Activated B cell treated with CpG ODN at 0.5 μM for 24 hours (primary cell): ENCODE data around the gene CAMTA1. TPM values are rescaled to one million over a fixed set of nuclear protein-coding genes. Genes with fewer than 3 reads are reported as not detected.

Experiments
- ATAC-seq: fragments of 200-7000 bp; cut with Tn5 transposase; one replicate; pipeline ENCODE4 v1.10.0; 2021; ENCODE audit warnings: low read depth, mild to moderate bottlenecking, moderate library complexity
- CTCF ChIA-PET: fragments of 350-600 bp; sonication (Branson Sonifier 250); formaldehyde crosslinking; loops from one replicate; lab custom pipeline; 2021; ENCODE audit warnings: antibody characterized with exemption; lab: Charles Lee
- POLR2A ChIA-PET: fragments of 350-600 bp; sonication (Branson Sonifier 250); formaldehyde crosslinking; loops from one replicate; lab custom pipeline; 2021; ENCODE audit warnings: antibody characterized with exemption; lab: Charles Lee
- DNase-seq: peaks from one replicate; pipeline ENCODE4 v3.0.0; 2022
- H3K27ac Mint-ChIP-seq: one replicate; pipeline ENCODE4 v1.8.0; 2020; ENCODE audit warnings: mixed read lengths
- H3K27me3 Mint-ChIP-seq: one replicate; pipeline ENCODE4 v1.8.0; 2021; ENCODE audit warnings: mixed read lengths
- H3K36me3 Mint-ChIP-seq: one replicate; pipeline ENCODE4 v1.8.0; 2021; ENCODE audit warnings: low read depth, mixed read lengths
- H3K4me1 Mint-ChIP-seq: one replicate; pipeline ENCODE4 v1.8.0; 2021; ENCODE audit warnings: mixed read lengths
- H3K4me3 Mint-ChIP-seq: one replicate; pipeline ENCODE4 v1.8.0; 2020; ENCODE audit warnings: mild to moderate bottlenecking, mixed read lengths
- H3K9me3 Mint-ChIP-seq: one replicate; pipeline ENCODE4 v1.8.0; 2020; ENCODE audit warnings: mixed read lengths
- CTCF ChIP-seq: fragments of 200-600 bp; IDR thresholded peaks from one replicate; pipeline ENCODE4 v1.8.0; 2022; ENCODE audit warnings: antibody characterized with exemption, mild to moderate bottlenecking
- intact Hi-C: fragments of 100-400 bp; cut with micrococcal nuclease; formaldehyde crosslinking; loops from one replicate; pipeline ENCODE4 v1.15.1; 2024
- total RNA-seq: library from RNA; stranded (reverse); gene quantifications from 2 replicates; pipeline ENCODE4 v1.2.3, GENCODE V29; 2022

The CAMTA1 gene
- total RNA-seq, 1 donor from 2014 or later = 49.8 TPM

- DNase-seq (no peak), ATAC-seq (no peak)
- Mint-ChIP-seq H3K9me3 (no peaks in the 10 kb centered on the region), H3K27ac (no peak overlapping the region), H3K36me3 (peaks cover 23% of the 10 kb centered on the region), H3K4me3 (peak overlapping the region; percentile 19), H3K27me3 (peaks cover 2% of the 10 kb centered on the region), H3K4me1 (peaks cover 32% of the 10 kb centered on the region)
- intact Hi-C loops = no loop called here
- ChIA-PET CTCF (no interaction called here), POLR2A (interaction anchor here (0.7 kb wide), 1 partner anchor 13 kb away, joined by 3 read pairs; no protein-coding TSS in a partner anchor)
- TF ChIP-seq CTCF = no peak
These were observed 984.6 kb downstream of the CAMTA1 start for GRCh38 chr1:7769673-7770412.

- H3K36me3 Mint-ChIP-seq = peaks cover 25% of the 10 kb centered on the region
- no peaks in the 10 kb centered on the region for H3K9me3 Mint-ChIP-seq
- DNase-seq (no peak), ATAC-seq (peak; percentile 8)
- H3K4me1 Mint-ChIP-seq = peaks cover 32% of the 10 kb centered on the region
- ChIA-PET CTCF (no interaction called here), POLR2A (interaction anchor here (1.7 kb wide), 2 partner anchors 13 to 191 kb away, joined by 4 to 13 read pairs; partner anchors contain the start of genes PARK7 and PER3)
- no peaks in the 10 kb centered on the region for H3K27me3 Mint-ChIP-seq
- H3K4me3 Mint-ChIP-seq = peak overlapping the region; percentile 87
- TF ChIP-seq CTCF = no peak
- intact Hi-C loops = no loop called here
- peak overlapping the region; percentile 77 for H3K27ac Mint-ChIP-seq
These were observed 985.4 kb downstream of the CAMTA1 start for GRCh38 chr1:7770669-7770996.

- POLR2A ChIA-PET = interaction anchor here (0.6 to 1.7 kb wide), 4 partner anchors 9 to 191 kb away, joined by 4 to 13 read pairs (median 4); partner anchors contain the start of genes PARK7 and PER3
- peaks cover 28% of the 10 kb centered on the region for H3K36me3 Mint-ChIP-seq
These were observed 986.0 kb downstream of the CAMTA1 start, which contains the start of gene VAMP3 for GRCh38 chr1:7770997-7771822. TSS of gene VAMP3 (plus strand) at chr1:7771296. CDS start at chr1:7771384, 88 bp downstream.

GRCh38 chr1:7771823-7772299 lies 986.6 kb downstream of the CAMTA1 start:
- peaks cover 32% of the 10 kb centered on the region for H3K4me1 Mint-ChIP-seq
- H3K27me3 Mint-ChIP-seq = no peaks in the 10 kb centered on the region
- ATAC-seq (no peak), DNase-seq (no peak)
- intact Hi-C loops = loop anchor here (1.0 kb wide), 2 partner anchors 11 to 68 kb away; no protein-coding TSS in a partner anchor
- POLR2A ChIA-PET = interaction anchor here (1.2 to 1.7 kb wide), 3 partner anchors 9 to 190 kb away, joined by 4 to 13 read pairs (median 4); partner anchors contain the start of genes PARK7 and PER3
- no peak for TF ChIP-seq CTCF
- peaks cover 34% of the 10 kb centered on the region for H3K36me3 Mint-ChIP-seq
- CTCF ChIA-PET = interaction anchor here (1.0 kb wide), 1 partner anchor 20 kb away, joined by 3 read pairs; no protein-coding TSS in a partner anchor
- H3K9me3 Mint-ChIP-seq = no peaks in the 10 kb centered on the region
- H3K27ac Mint-ChIP-seq = peak overlapping the region; percentile 46
- peak overlapping the region; percentile 87 for H3K4me3 Mint-ChIP-seq

More at GRCh38 chr1:7770997-7771822, 986.0 kb downstream of the CAMTA1 start, which contains the start of gene VAMP3:
- peaks cover 32% of the 10 kb centered on the region for H3K4me1 Mint-ChIP-seq
- CTCF ChIA-PET = interaction anchor here (1.0 kb wide), 1 partner anchor 19 kb away, joined by 3 read pairs; no protein-coding TSS in a partner anchor
- peak; percentile 86 for DNase-seq
- no peak for TF ChIP-seq CTCF
- no peaks in the 10 kb centered on the region for H3K27me3 Mint-ChIP-seq
- H3K9me3 Mint-ChIP-seq = no peaks in the 10 kb centered on the region
- H3K4me3 Mint-ChIP-seq = peak within 1 kb of the TSS; percentile 87
- ATAC-seq = peak; percentile 96
- intact Hi-C loops = loop anchor here (1.0 kb wide), 2 partner anchors 12 to 67 kb away; no protein-coding TSS in a partner anchor
- H3K27ac Mint-ChIP-seq = peak within 1 kb of the TSS; percentile 77
